NCI-H1417 treated with DMSO at 0.1 percent for 48 hours (cell line): Measurements from ENCODE around the gene CRACR2B.

Experiments used
- DNase-seq: peaks from one replicate; lab custom pipeline; 2025; lab: John Stamatoyannopoulos, UW

Gene CRACR2B

GRCh38 chr11:811446-812245 lies 16.1 kb upstream of the CRACR2B start:
- DNase-seq: no peak

- DNase-seq: no peak
Measured at GRCh38 chr11:812390-812789, 15.3 kb upstream of the CRACR2B start.

- no peak for DNase-seq
Measured at GRCh38 chr11:813072-813455, 14.7 kb upstream of the CRACR2B start.

- no peak for DNase-seq
Measured at GRCh38 chr11:813456-814096, 14.1 kb upstream of the CRACR2B start.

GRCh38 chr11:815675-816432 lies 11.9 kb upstream of the CRACR2B start:
- DNase-seq: no peak

- DNase-seq: no peak
Measured at GRCh38 chr11:816433-816779, 11.3 kb upstream of the CRACR2B start.

GRCh38 chr11:818396-819128 lies 9.2 kb upstream of the CRACR2B start, which contains the start of gene PNPLA2:
PNPLA2 (plus strand) TSS chr11:818914; CDS start chr11:819719, 805 bp downstream.
- no peak for DNase-seq

GRCh38 chr11:819129-819931 lies 8.4 kb upstream of the CRACR2B start:
- DNase-seq: no peak

GRCh38 chr11:819943-820649 lies 7.6 kb upstream of the CRACR2B start:
- DNase-seq: no peak

GRCh38 chr11:820655-821511 lies 6.8 kb upstream of the CRACR2B start:
- no peak for DNase-seq

- DNase-seq: no peak
Measured at GRCh38 chr11:821512-822371, 6.0 kb upstream of the CRACR2B start.

- DNase-seq: no peak
Measured at GRCh38 chr11:823441-824291, 4.1 kb upstream of the CRACR2B start.

GRCh38 chr11:824292-824880 lies 3.3 kb upstream of the CRACR2B start:
- DNase-seq: no peak

GRCh38 chr11:824942-825341 lies 2.8 kb upstream of the CRACR2B start:
- no peak for DNase-seq

- no peak for DNase-seq
Measured at GRCh38 chr11:825366-826226, 2.1 kb upstream of the CRACR2B start.

- no peak for DNase-seq
Measured at GRCh38 chr11:826227-826621, 1.5 kb upstream of the CRACR2B start.

GRCh38 chr11:826836-827145 lies 928 bp upstream of the CRACR2B start:
- no peak for DNase-seq
